ENCODE measurements around the gene CAMK1.

CAMK1 gene

DNA sequence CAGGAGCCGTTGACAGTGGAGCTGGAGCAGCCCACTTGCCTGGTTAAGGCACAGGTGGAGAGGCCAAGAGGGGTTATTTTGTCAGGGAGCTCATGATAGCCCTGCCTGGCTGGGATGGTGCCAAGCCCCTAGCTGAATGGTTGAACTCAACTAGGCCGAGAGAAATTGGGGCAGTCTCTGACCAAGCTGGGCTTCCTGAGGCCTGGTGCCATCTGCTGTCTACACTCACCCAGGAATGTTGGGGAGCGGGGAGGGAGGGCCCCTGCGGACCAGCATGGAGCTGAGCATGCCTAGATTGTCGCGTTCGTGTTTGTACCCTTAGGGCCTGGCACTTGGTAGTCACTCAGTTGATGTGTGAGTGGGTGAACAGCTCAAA lies 37.0 kb downstream of the CAMK1 start:
- FAIRE-seq: no peak

- no peak for FAIRE-seq
Observed at GRCh38 chr3:9732080-9732739, 37.5 kb downstream of the CAMK1 start.

DNA sequence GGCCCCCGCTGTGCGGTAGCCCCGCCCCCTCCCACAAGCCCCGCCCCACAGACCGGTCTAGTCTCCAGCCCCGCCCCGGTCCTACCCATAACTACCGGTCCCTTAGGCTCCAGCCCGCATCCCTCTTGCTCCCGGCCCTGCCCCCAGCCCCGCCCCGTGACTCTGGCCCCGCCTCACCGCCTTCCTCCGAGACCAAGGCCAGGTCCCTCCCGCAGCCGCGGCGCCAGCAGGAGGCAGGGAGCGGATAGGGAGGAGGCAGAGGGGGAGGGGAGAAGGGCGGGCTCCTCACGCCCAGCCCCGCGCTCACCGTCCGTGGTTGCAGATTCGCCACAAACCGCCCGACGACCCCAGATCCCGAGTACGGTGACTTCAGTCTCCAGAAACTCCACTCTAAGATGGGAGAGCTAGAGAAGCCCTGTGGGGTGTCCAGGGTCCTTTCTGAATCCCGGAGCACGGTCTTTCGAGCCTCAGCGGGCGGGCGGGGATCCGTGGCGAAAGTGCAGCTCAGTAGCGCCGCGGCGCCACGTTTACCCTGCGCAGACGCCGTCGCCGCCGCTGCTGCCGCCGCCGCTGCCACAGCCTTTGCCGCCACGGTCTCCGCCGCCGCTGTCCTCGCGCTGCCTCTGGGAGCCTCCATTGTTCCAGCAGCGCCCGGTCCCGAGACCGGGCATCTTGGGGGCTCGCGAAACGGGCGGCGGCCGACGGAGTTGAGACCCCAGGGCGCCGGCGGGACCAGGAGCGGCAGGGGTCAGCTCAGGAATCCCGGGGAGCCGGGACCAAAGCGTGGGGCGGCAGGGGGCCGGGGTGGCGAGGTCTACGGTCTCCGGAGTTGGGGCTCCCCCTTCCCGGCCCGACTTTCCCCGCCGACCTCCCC lies 38.3 kb downstream of the CAMK1 start, which contains the start of gene BRPF1:
Gene BRPF1, plus strand, starts transcription at position 530 of the 874 bp plus-strand sequence. CDS start 2,406 bp downstream, outside the sequence.
- FAIRE-seq: no peak

DNA sequence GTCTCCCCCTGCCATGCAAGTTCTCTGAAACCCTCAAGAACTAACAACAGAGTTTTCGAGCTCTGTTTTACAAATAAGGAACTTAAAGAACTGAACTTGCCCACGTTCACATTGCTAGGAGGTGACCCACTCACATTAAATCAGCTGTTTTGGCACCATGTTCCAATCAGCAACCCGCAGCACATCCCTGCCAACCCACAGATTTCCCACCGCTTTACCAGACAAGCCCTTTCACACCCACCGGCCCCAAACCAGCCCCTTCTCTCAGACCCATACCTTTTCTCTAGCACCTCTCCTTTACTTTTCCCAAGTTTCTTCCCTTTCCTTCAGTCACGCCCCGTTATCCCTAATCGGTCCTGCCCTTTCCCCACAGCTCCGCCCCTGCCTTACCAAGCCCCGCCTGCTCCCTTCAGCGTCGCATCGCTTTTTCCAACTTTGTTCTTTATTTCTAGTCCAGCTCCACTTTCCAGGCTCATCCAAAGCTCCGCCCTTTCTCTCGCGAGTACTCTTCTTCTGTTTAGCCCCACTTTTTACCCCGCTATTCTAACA lies 39.0 kb downstream of the CAMK1 start:
- FAIRE-seq: no peak

DNA sequence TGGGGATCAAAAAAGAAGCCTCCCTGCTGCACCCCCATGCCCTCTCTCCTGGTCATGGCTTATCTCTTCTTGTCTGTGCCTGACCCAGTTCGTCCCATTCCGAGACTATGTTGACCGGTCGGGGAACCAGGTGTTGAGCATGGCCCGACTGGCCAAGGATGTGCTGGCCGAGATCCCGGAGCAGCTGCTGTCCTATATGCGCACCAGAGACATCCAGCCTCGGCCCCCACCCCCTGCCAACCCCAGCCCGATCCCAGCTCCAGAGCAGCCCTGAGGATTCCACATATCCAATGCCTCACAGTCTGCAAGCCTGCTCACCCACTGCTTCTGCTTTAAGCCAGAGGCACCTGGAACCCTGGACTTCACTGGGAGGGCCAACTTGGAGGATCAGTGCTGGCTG lies 40.3 kb downstream of the CAMK1 start:
- no peak for FAIRE-seq

- FAIRE-seq: no peak
Observed at GRCh38 chr3:9727743-9728142, 42.0 kb downstream of the CAMK1 start.

- no peak for FAIRE-seq
Observed at GRCh38 chr3:9727041-9727595, 42.6 kb downstream of the CAMK1 start.

GRCh38 chr3:9725775-9726515 lies 43.8 kb downstream of the CAMK1 start:
- no peak for FAIRE-seq

GRCh38 chr3:9721700-9722060 lies 48.1 kb downstream of the CAMK1 start:
- FAIRE-seq: no peak

- FAIRE-seq: no peak
Observed at GRCh38 chr3:9721015-9721699, 48.6 kb downstream of the CAMK1 start.

DNA sequence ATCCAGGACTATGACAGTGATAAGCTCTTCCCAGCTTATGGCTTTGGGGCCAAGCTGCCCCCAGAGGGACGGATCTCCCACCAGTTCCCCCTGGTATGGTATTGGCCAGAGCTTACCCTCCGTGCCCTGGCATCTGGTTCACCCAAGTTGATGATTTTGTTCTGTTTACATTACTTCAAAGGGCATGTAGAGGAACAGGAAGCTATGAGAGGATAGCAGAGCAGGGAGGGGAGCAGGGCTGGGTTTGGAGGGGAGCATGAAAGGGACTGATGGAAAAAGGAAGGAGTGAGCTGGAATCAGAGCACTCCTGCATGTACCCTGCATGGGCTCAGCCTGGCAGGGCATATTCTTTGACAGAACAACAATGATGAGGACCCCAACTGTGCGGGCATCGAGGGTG lies 51.6 kb downstream of the CAMK1 start:
- no peak for FAIRE-seq

DNA sequence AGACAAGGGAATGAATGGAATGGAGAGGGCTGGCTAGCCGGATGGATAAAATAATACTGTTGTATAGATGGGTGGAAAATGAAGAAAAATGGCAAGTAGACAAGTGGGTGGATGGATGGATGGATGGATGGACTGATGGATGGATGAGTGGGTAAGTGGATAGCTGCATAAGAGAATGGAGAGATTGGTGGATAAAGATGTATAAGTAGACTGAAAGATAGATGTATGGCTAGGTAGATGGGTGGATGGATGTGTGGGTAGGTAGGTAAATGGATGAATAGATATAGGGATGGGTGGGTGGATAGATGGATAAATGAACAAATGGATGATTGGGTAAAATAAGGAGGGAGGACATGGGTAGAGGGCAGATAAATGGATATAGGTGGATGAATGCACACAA lies 52.2 kb downstream of the CAMK1 start:
- no peak for FAIRE-seq

- FAIRE-seq: no peak
Observed at GRCh38 chr3:9716801-9717555, 52.8 kb downstream of the CAMK1 start.

GRCh38 chr3:9715764-9716437 lies 53.8 kb downstream of the CAMK1 start:
- FAIRE-seq: no peak

GRCh38 chr3:9715136-9715535 lies 54.6 kb downstream of the CAMK1 start:
- FAIRE-seq: no peak

GRCh38 chr3:9713142-9713541 lies 56.6 kb downstream of the CAMK1 start:
- FAIRE-seq: no peak

DNA sequence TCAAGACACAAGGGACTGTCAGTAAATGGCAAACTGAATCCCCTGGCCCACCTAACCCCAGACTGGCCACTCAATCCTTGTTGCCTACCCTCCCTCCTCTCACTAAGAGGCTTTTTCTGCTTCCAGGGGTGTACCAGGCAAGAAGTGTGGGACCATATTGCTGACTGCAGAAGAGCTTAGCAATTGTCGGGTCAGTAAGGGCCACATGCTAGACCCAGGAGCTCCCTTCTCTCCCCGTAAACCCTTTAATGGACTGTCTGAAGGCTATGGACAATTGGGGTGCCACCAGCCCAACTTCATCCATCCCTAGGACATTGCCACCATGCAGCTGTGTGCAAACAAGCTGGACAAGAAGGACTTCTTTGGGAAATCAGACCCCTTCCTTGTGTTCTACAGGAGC lies 57.3 kb downstream of the CAMK1 start:
- FAIRE-seq: no peak

GRCh38 chr3:9710174-9710739 lies 59.5 kb downstream of the CAMK1 start:
- no peak for FAIRE-seq

Measured in endometrium (tissue), 2 donors.